NT2/D1 (cell line): ENCODE results near the gene SV2C.
"Not testable (repeated sequence)": the region's sequence is repeated elsewhere in the genome, so short reads cannot be mapped to it uniquely, and the experiment has no call there.

ENCODE experiments used
- SUZ12 ChIP-seq: IDR thresholded peaks from 2 replicates; pipeline ENCODE4 v1.6.1; 2011; ENCODE audit not compliant: insufficient read length, insufficient read depth; ENCODE audit errors: extremely low read depth
- YY1 ChIP-seq: IDR thresholded peaks from 2 replicates; pipeline ENCODE4 v1.6.1; 2011; ENCODE audit not compliant: insufficient read length, insufficient read depth
- ZNF274 ChIP-seq: IDR thresholded peaks from 2 replicates; pipeline ENCODE4 v1.6.1; 2011; ENCODE audit warnings: mild to moderate bottlenecking, low read depth, low read length

- not testable (repeated sequence) for TF ChIP-seq ZNF274, YY1, SUZ12
Observed at GRCh38 chr5:76302661-76303060, 219.5 kb downstream of the SV2C start.
